ENCODE data around the gene TAC4. TPM values are rescaled to one million over a fixed set of nuclear protein-coding genes. Genes with fewer than 3 reads are reported as not detected.

The TAC4 gene
- total and polyA plus RNA-seq, 2 of the 13 experiments (the other 11 are each of a cell fraction or from before 2014, with no cell fraction given), result not detected

- TF ChIP-seq ZSCAN12 (CRISPR knock-in tag; IDR thresholded peaks at IDR 0.05) (no peak), THYN1 (CRISPR knock-in tag; IDR thresholded peaks at IDR 0.05; ENCODE audit: borderline replicate concordance, low read depth) (no peak), RFX5 (IDR thresholded peaks at IDR 0.05; ENCODE audit: low read depth, low read length) (no peak), MEIS1 (CRISPR knock-in tag; IDR thresholded peaks at IDR 0.05; ENCODE audit: borderline replicate concordance) (no peak), ZNF530 (CRISPR knock-in tag; IDR thresholded peaks at IDR 0.05; ENCODE audit: low read depth) (no peak), MAFK (conservative IDR thresholded peaks at IDR 0.05 in 1 of 2, IDR thresholded peaks at IDR 0.05 in 1 of 2; ENCODE audit: low read length in 2 of 2) (no peak), SAP130 (CRISPR knock-in tag; IDR thresholded peaks at IDR 0.05; ENCODE audit: low read depth) (peak; percentile 16; the same call in 1 of the 2 replicates), ZNF724P (CRISPR knock-in tag; IDR thresholded peaks at IDR 0.05; ENCODE audit: borderline replicate concordance) (no peak), KMT2A (CRISPR knock-in tag; IDR thresholded peaks at IDR 0.05) (no peak), ZBTB34 (CRISPR knock-in tag; IDR thresholded peaks at IDR 0.05) (no peak), TBP (CRISPR knock-in tag; IDR thresholded peaks at IDR 0.05) (no peak), HOXA9 (CRISPR knock-in tag; IDR thresholded peaks at IDR 0.05; ENCODE audit: borderline replicate concordance) (no peak), ZFY (CRISPR knock-in tag; IDR thresholded peaks at IDR 0.05) (no peak), CEBPG (CRISPR knock-in tag; IDR thresholded peaks at IDR 0.05) (no peak), ZNF34 (CRISPR knock-in tag; IDR thresholded peaks at IDR 0.05; ENCODE audit: borderline replicate concordance) (no peak; the same call in 1 of the 2 replicates), ZNF512B (CRISPR knock-in tag; IDR thresholded peaks at IDR 0.05; ENCODE audit: borderline replicate concordance) (no peak), SP140L (CRISPR knock-in tag; IDR thresholded peaks at IDR 0.05; ENCODE audit: borderline replicate concordance) (no peak), ZNF496 (CRISPR knock-in tag; IDR thresholded peaks at IDR 0.05; ENCODE audit: insufficient replicate concordance) (no peak), MIER3 (CRISPR knock-in tag; IDR thresholded peaks at IDR 0.05; ENCODE audit: borderline replicate concordance) (no peak), HNRNPH1 (optimal IDR thresholded peaks at IDR 0.05; ENCODE audit: low read depth, low read length) (no peak), TARDBP (CRISPR knock-in tag; IDR thresholded peaks at IDR 0.05) (no peak), HMG20A (CRISPR knock-in tag; IDR thresholded peaks at IDR 0.05; ENCODE audit: borderline replicate concordance) (no peak), ZNF24 (IDR thresholded peaks at IDR 0.05) (no peak), ZNF441 (CRISPR knock-in tag; IDR thresholded peaks at IDR 0.05; ENCODE audit: borderline replicate concordance) (no peak), MED13 (CRISPR knock-in tag; IDR thresholded peaks at IDR 0.05) (no peak), MXD4 (CRISPR knock-in tag; IDR thresholded peaks at IDR 0.05) (no peak), PCBP2 (optimal IDR thresholded peaks at IDR 0.05; ENCODE audit: low read depth, low read length, poor library complexity, severe bottlenecking) (no peak), ZNF460 (CRISPR knock-in tag; IDR thresholded peaks at IDR 0.05; ENCODE audit: borderline replicate concordance) (no peak), ZEB1 (IDR thresholded peaks at IDR 0.05; ENCODE audit: insufficient replicate concordance, low read depth) (peak; percentile 47), ZNF572 (CRISPR knock-in tag; IDR thresholded peaks at IDR 0.05) (0 out of 2 replicates have a peak, but pooled peaks have one; percentile 32), ZNF12 (CRISPR knock-in tag; IDR thresholded peaks at IDR 0.05) (no peak), ZNF282 (IDR thresholded peaks at IDR 0.05; ENCODE audit: partially characterized antibody) (no peak)
Measured at GRCh38 chr17:49789243-49789578, 58.7 kb downstream of the TAC4 start (continued).

Measured in HepG2 (cell line).